ENCODE results near the gene BANP. TPM values are rescaled to one million over a fixed set of nuclear protein-coding genes. Genes with fewer than 3 reads are reported as not detected.

Gene BANP
- total and polyA plus RNA-seq, 2 experiments from 2014 or later: 14.8 TPM

GRCh38 chr16:88002211-88002610 is 51.0 kb downstream of the BANP start:
- H3K4me3 ChIP-seq: no peak overlapping the region
- H3K27me3 ChIP-seq (replicated peaks; ENCODE audit: insufficient read depth): no peaks in the 10 kb centered on the region
- H3K9ac ChIP-seq: no peak overlapping the region
- no peaks in the 10 kb centered on the region for H3K9me2 ChIP-seq (ENCODE audit: insufficient read depth)
- WGBS, 2 experiments (ENCODE audit: low coverage in 1 of 2, low lambda C conversion rate in 2 of 2, missing lambda C conversion rate in 2 of 2): 98 to 99% methylated on average over 6 of the region's 6 CpGs
- H3K4me2 ChIP-seq (ENCODE audit: unreplicated experiment): no peak overlapping the region
- no peaks in the 10 kb centered on the region for H4K20me1 ChIP-seq (ENCODE audit: insufficient read depth)
- no peak overlapping the region for H3K27ac ChIP-seq
- no peaks in the 10 kb centered on the region for H3K4me1 ChIP-seq (ENCODE audit: insufficient read depth)
- no peak for TF ChIP-seq EZH2 (IDR thresholded peaks at IDR 0.05; ENCODE audit: insufficient read depth, poor library complexity, severe bottlenecking)
- no peak for TF ChIP-seq EZH2phosphoT487 (IDR thresholded peaks at IDR 0.05; ENCODE audit: insufficient read depth, low read depth)
- H3K9me3 ChIP-seq (ENCODE audit: low read depth): no peaks in the 10 kb centered on the region
- no peak for DNase-seq
- H3K79me2 ChIP-seq (ENCODE audit: insufficient read depth): peaks cover 8% of the 10 kb centered on the region; the same call in 1 of the 2 replicates
- H2AFZ ChIP-seq: no peak overlapping the region
- in situ Hi-C loops (cut with MboI): no loop called here
- no peaks in the 10 kb centered on the region for H3K36me3 ChIP-seq (ENCODE audit: low read depth)
- no peaks in the 10 kb centered on the region for H3F3A ChIP-seq (ENCODE audit: insufficient read depth)

- H2AFZ ChIP-seq: no peak overlapping the region
- H3K4me3 ChIP-seq: no peak overlapping the region
- in situ Hi-C loops (cut with MboI): no loop called here
- no peak overlapping the region for H3K9ac ChIP-seq
- no peak for TF ChIP-seq EZH2 (IDR thresholded peaks at IDR 0.05; ENCODE audit: insufficient read depth, poor library complexity, severe bottlenecking)
- TF ChIP-seq EZH2phosphoT487 (IDR thresholded peaks at IDR 0.05; ENCODE audit: insufficient read depth, low read depth): no peak
- no peak overlapping the region for H3K4me2 ChIP-seq (ENCODE audit: unreplicated experiment)
- H3K9me3 ChIP-seq (ENCODE audit: low read depth): no peaks in the 10 kb centered on the region
- WGBS, 2 experiments (ENCODE audit: low coverage in 1 of 2, low lambda C conversion rate in 2 of 2, missing lambda C conversion rate in 2 of 2): 95 to 98% methylated on average over 4 of the region's 4 CpGs
- H3K79me2 ChIP-seq (ENCODE audit: insufficient read depth): peaks cover 8% of the 10 kb centered on the region; the same call in 1 of the 2 replicates
- no peaks in the 10 kb centered on the region for H3K27me3 ChIP-seq (replicated peaks; ENCODE audit: insufficient read depth)
- H3K27ac ChIP-seq: no peak overlapping the region
- no peak for DNase-seq
- H4K20me1 ChIP-seq (ENCODE audit: insufficient read depth): no peaks in the 10 kb centered on the region
- H3K4me1 ChIP-seq (ENCODE audit: insufficient read depth): no peaks in the 10 kb centered on the region
- no peaks in the 10 kb centered on the region for H3K9me2 ChIP-seq (ENCODE audit: insufficient read depth)
- H3F3A ChIP-seq (ENCODE audit: insufficient read depth): no peaks in the 10 kb centered on the region
- H3K36me3 ChIP-seq (ENCODE audit: low read depth): 0 out of 2 replicates have a peak, but pooled peaks cover 3% of the 10 kb centered on the region
Measured at GRCh38 chr16:88002749-88003148, 51.5 kb downstream of the BANP start.

GRCh38 chr16:88003316-88003715 is 52.1 kb downstream of the BANP start:
- H3K9me2 ChIP-seq (ENCODE audit: insufficient read depth): no peaks in the 10 kb centered on the region
- DNase-seq: no peak
- H4K20me1 ChIP-seq (ENCODE audit: insufficient read depth): no peaks in the 10 kb centered on the region
- H3K4me1 ChIP-seq (ENCODE audit: insufficient read depth): no peaks in the 10 kb centered on the region
- H3K27ac ChIP-seq: no peak overlapping the region
- no peaks in the 10 kb centered on the region for H3K9me3 ChIP-seq (ENCODE audit: low read depth)
- H3K27me3 ChIP-seq (replicated peaks; ENCODE audit: insufficient read depth): no peaks in the 10 kb centered on the region
- H3F3A ChIP-seq (ENCODE audit: insufficient read depth): no peaks in the 10 kb centered on the region
- peaks cover 9% of the 10 kb centered on the region; the same call in 1 of the 2 replicates for H3K36me3 ChIP-seq (ENCODE audit: low read depth)
- TF ChIP-seq EZH2 (IDR thresholded peaks at IDR 0.05; ENCODE audit: insufficient read depth, poor library complexity, severe bottlenecking) (no peak), EZH2phosphoT487 (IDR thresholded peaks at IDR 0.05; ENCODE audit: insufficient read depth, low read depth) (no peak)
- H2AFZ ChIP-seq: no peak overlapping the region
- no peak overlapping the region for H3K9ac ChIP-seq
- no peak overlapping the region for H3K4me3 ChIP-seq
- 97 to 99% methylated on average over 6 of the region's 6 CpGs for WGBS, 2 experiments (ENCODE audit: low coverage in 1 of 2, low lambda C conversion rate in 2 of 2, missing lambda C conversion rate in 2 of 2)
- in situ Hi-C loops (cut with MboI): no loop called here
- peaks cover 8% of the 10 kb centered on the region; the same call in 1 of the 2 replicates for H3K79me2 ChIP-seq (ENCODE audit: insufficient read depth)
- no peak overlapping the region for H3K4me2 ChIP-seq (ENCODE audit: unreplicated experiment)

GRCh38 chr16:88003736-88004135 is 52.5 kb downstream of the BANP start:
- H3K9me3 ChIP-seq (ENCODE audit: low read depth): no peaks in the 10 kb centered on the region
- DNase-seq: no peak
- H4K20me1 ChIP-seq (ENCODE audit: insufficient read depth): no peaks in the 10 kb centered on the region
- peaks cover 13% of the 10 kb centered on the region; the same call in 1 of the 2 replicates for H3K36me3 ChIP-seq (ENCODE audit: low read depth)
- TF ChIP-seq EZH2 (IDR thresholded peaks at IDR 0.05; ENCODE audit: insufficient read depth, poor library complexity, severe bottlenecking) (no peak), EZH2phosphoT487 (IDR thresholded peaks at IDR 0.05; ENCODE audit: insufficient read depth, low read depth) (no peak)
- H3K4me3 ChIP-seq: no peak overlapping the region
- H3K9me2 ChIP-seq (ENCODE audit: insufficient read depth): no peaks in the 10 kb centered on the region
- 91% methylated on average over 9 of the region's 9 CpGs for WGBS, 2 experiments (ENCODE audit: low coverage in 1 of 2, low lambda C conversion rate in 2 of 2, missing lambda C conversion rate in 2 of 2)
- H3K79me2 ChIP-seq (ENCODE audit: insufficient read depth): peaks cover 8% of the 10 kb centered on the region; the same call in 1 of the 2 replicates
- no peaks in the 10 kb centered on the region for H3K27me3 ChIP-seq (replicated peaks; ENCODE audit: insufficient read depth)
- no peak overlapping the region for H3K4me2 ChIP-seq (ENCODE audit: unreplicated experiment)
- in situ Hi-C loops (cut with MboI): no loop called here
- H3K9ac ChIP-seq: no peak overlapping the region
- no peaks in the 10 kb centered on the region for H3K4me1 ChIP-seq (ENCODE audit: insufficient read depth)
- H3K27ac ChIP-seq: no peak overlapping the region
- no peaks in the 10 kb centered on the region for H3F3A ChIP-seq (ENCODE audit: insufficient read depth)
- H2AFZ ChIP-seq: no peak overlapping the region

GRCh38 chr16:88004391-88004790 is 53.2 kb downstream of the BANP start:
- no peaks in the 10 kb centered on the region for H4K20me1 ChIP-seq (ENCODE audit: insufficient read depth)
- H3K9ac ChIP-seq: no peak overlapping the region
- 89 to 94% methylated on average over 16 of the region's 16 CpGs for WGBS, 2 experiments (ENCODE audit: low coverage in 1 of 2, low lambda C conversion rate in 2 of 2, missing lambda C conversion rate in 2 of 2)

More at GRCh38 chr16:88004391-88004790, 53.2 kb downstream of the BANP start:
- Histone ChIP-seq H3K9me2 (ENCODE audit: insufficient read depth) (no peaks in the 10 kb centered on the region), H2AFZ (no peak overlapping the region), H3K27me3 (replicated peaks; ENCODE audit: insufficient read depth) (no peaks in the 10 kb centered on the region), H3K4me3 (no peak overlapping the region), H3K36me3 (ENCODE audit: low read depth) (peaks cover 13% of the 10 kb centered on the region; the same call in 1 of the 2 replicates), H3K27ac (no peak overlapping the region), H3K79me2 (ENCODE audit: insufficient read depth) (peaks cover 8% of the 10 kb centered on the region; the same call in 1 of the 2 replicates), H3F3A (ENCODE audit: insufficient read depth) (no peaks in the 10 kb centered on the region), H3K4me2 (ENCODE audit: unreplicated experiment) (no peak overlapping the region), H3K9me3 (ENCODE audit: low read depth) (no peaks in the 10 kb centered on the region), H3K4me1 (ENCODE audit: insufficient read depth) (no peaks in the 10 kb centered on the region)
- TF ChIP-seq EZH2 (IDR thresholded peaks at IDR 0.05; ENCODE audit: insufficient read depth, poor library complexity, severe bottlenecking): no peak
- no peak for TF ChIP-seq EZH2phosphoT487 (IDR thresholded peaks at IDR 0.05; ENCODE audit: insufficient read depth, low read depth)
- in situ Hi-C loops (cut with MboI): no loop called here
- DNase-seq: no peak

Measured in GM23248 (cell line).